GM23338 (cell line): ENCODE data around the gene CHD5.

Experiments used
- EZH2 ChIP-seq: fragments of 200-600 bp; sonication (generic); IDR thresholded peaks from one replicate; pipeline ENCODE4 v1.8.0; 2017; ENCODE audit warnings: antibody characterized with exemption, mild to moderate bottlenecking, low read depth; ENCODE audit not compliant: unreplicated experiment
- JUNB ChIP-seq: IDR thresholded peaks from one replicate; pipeline ENCODE4 v1.6.1; 2016; ENCODE audit warnings: antibody characterized with exemption; ENCODE audit not compliant: unreplicated experiment
- POLR2AphosphoS5 ChIP-seq: IDR thresholded peaks from 2 replicates; pipeline ENCODE4 v1.6.1; 2016; ENCODE audit warnings: antibody characterized with exemption, low read depth
- REST ChIP-seq: IDR thresholded peaks from one replicate; pipeline ENCODE4 v1.6.1; 2018; ENCODE audit warnings: antibody characterized with exemption; ENCODE audit not compliant: unreplicated experiment
- TF ChIP-seq, protein P1 (sequence below), 2 experiments: fragments of 200-600 bp in 1 of 2; sonication (generic) in 1 of 2; conservative IDR thresholded peaks; 2 replicates each; pipeline versions ENCODE4 v1.5.1 to v1.6.1; 2016 to 2017; ENCODE audit warnings: antibody characterized with exemption in 2 of 2, low read depth in 2 of 2, mild to moderate bottlenecking in 2 of 2, moderate library complexity in 1 of 2

DNA sequence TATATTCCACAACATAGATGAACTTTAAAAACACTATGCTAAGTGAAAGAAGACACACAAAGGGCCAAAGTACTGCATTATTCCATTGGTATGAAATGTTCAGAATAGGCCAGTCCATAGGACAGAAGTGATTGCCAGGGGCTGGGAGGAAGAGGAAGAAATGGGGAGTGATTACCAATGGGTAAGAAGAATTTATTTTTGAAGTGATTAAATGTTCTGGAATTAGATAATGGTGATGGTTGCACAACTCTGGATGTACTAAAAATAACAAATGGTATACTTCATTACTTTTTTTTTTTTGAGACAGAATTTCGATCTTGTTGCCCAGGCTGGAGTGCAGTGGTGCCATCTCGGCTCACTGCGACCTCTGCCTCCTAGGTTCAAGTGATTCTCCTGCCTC lies 61.7 kb downstream of the CHD5 start:
- TF ChIP-seq, protein P1, sequence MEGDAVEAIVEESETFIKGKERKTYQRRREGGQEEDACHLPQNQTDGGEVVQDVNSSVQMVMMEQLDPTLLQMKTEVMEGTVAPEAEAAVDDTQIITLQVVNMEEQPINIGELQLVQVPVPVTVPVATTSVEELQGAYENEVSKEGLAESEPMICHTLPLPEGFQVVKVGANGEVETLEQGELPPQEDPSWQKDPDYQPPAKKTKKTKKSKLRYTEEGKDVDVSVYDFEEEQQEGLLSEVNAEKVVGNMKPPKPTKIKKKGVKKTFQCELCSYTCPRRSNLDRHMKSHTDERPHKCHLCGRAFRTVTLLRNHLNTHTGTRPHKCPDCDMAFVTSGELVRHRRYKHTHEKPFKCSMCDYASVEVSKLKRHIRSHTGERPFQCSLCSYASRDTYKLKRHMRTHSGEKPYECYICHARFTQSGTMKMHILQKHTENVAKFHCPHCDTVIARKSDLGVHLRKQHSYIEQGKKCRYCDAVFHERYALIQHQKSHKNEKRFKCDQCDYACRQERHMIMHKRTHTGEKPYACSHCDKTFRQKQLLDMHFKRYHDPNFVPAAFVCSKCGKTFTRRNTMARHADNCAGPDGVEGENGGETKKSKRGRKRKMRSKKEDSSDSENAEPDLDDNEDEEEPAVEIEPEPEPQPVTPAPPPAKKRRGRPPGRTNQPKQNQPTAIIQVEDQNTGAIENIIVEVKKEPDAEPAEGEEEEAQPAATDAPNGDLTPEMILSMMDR (conservative IDR thresholded peaks at IDR 0.05; ENCODE audit: low read depth in 2 of 2) = no peak
- TF ChIP-seq POLR2AphosphoS5 = no peak
- TF ChIP-seq REST = no peak
- TF ChIP-seq JUNB = no peak
- no peak for TF ChIP-seq EZH2
